ENCODE data around the gene KRT13. TPM values are rescaled to one million over a fixed set of nuclear protein-coding genes. Genes with fewer than 3 reads are reported as not detected.
A peak's percentile ranks its signal among the peaks of the same experiment; 100 is the strongest.

KRT13 gene
- total and polyA plus RNA-seq, 2 experiments from 2014 or later, result 8.1 to 24.8 TPM

DNA sequence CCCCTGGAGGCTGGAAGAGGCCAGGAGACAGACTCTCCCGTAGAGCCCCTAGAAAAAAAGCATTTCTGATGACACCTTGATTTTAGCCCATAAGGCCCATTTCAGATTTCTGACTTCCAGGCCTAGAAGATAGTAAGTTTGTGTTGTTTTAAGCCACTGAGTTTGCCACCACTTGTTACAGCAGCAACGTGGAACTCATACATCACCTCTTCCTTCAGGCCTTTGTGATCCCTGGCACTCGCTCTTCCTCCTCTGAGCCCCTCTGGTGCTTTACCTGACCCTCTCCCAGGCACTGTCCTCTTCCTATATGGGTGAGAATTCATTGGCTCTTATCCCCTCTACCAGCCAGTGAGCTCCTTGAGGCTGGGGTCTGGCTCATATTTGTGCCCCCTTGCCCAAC is 41.4 kb upstream of the KRT13 start:
- no peaks in the 10 kb centered on the region for H3K27me3 ChIP-seq
- no peaks in the 10 kb centered on the region for H4K20me1 ChIP-seq (ENCODE audit: insufficient read depth, poor library complexity, severe bottlenecking)
- no peaks in the 10 kb centered on the region for H3K9me3 ChIP-seq (ENCODE audit: low read depth)
- TF ChIP-seq EZH2phosphoT487 (IDR thresholded peaks at IDR 0.05; ENCODE audit: low read depth, severe bottlenecking, unreplicated experiment), result no peak
- TF ChIP-seq EZH2 (IDR thresholded peaks at IDR 0.05; ENCODE audit: borderline replicate concordance), result no peak
- TF ChIP-seq, protein P1, sequence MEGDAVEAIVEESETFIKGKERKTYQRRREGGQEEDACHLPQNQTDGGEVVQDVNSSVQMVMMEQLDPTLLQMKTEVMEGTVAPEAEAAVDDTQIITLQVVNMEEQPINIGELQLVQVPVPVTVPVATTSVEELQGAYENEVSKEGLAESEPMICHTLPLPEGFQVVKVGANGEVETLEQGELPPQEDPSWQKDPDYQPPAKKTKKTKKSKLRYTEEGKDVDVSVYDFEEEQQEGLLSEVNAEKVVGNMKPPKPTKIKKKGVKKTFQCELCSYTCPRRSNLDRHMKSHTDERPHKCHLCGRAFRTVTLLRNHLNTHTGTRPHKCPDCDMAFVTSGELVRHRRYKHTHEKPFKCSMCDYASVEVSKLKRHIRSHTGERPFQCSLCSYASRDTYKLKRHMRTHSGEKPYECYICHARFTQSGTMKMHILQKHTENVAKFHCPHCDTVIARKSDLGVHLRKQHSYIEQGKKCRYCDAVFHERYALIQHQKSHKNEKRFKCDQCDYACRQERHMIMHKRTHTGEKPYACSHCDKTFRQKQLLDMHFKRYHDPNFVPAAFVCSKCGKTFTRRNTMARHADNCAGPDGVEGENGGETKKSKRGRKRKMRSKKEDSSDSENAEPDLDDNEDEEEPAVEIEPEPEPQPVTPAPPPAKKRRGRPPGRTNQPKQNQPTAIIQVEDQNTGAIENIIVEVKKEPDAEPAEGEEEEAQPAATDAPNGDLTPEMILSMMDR (IDR thresholded peaks at IDR 0.05; ENCODE audit: poor library complexity), result no peak
- H3K79me2 ChIP-seq, result no peaks in the 10 kb centered on the region
- H3K9me2 ChIP-seq (replicated peaks; ENCODE audit: insufficient read depth), result no peaks in the 10 kb centered on the region
- peaks cover 39% of the 10 kb centered on the region for H3K4me1 ChIP-seq (ENCODE audit: insufficient read depth)
- no peak overlapping the region for H3K4me2 ChIP-seq
- H3K27ac ChIP-seq, result no peak overlapping the region
- H3K36me3 ChIP-seq (replicated peaks; ENCODE audit: insufficient read depth, low read depth), result no peaks in the 10 kb centered on the region
- DNase-seq (ENCODE audit: low spot score), result no peak
- no peak overlapping the region for H3K4me3 ChIP-seq
- no peak overlapping the region for H2AFZ ChIP-seq
- WGBS (ENCODE audit: low lambda C conversion rate, missing lambda C conversion rate), result 98% methylated on average over 3 of the region's 3 CpGs

DNA sequence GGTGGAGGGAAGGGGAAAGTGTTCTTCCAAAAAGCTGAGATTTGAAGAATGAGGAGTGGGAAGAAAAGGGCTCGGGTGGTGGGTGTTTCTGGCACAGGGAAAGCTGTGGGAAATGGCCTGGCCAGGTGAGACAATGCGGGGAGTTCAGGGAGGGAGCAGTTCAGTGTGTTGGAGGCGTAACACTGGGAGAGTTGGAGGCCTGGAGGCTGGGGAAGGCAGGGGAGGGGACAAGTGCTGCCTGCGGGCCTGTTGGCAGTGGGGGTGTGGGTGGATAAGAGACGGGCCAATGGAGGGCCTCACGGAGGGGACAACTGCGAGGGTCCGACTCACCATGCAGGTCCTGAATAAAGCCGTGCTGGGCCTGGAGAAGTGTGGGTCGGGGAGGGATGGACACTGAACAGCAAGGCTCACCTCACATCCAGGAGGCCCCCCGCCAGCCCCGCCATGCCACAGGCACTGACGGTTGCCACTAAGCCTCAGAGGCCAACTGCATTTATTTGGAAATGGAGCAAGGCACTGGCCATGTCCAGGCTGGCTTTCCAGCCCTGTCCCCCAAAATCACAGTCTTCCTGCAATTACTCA is 40.5 kb upstream of the KRT13 start:
- no peaks in the 10 kb centered on the region for H3K27me3 ChIP-seq
- no peak overlapping the region for H3K4me3 ChIP-seq
- no peaks in the 10 kb centered on the region for H4K20me1 ChIP-seq (ENCODE audit: insufficient read depth, poor library complexity, severe bottlenecking)
- H3K4me1 ChIP-seq (ENCODE audit: insufficient read depth), result peaks cover 39% of the 10 kb centered on the region
- WGBS (ENCODE audit: low lambda C conversion rate, missing lambda C conversion rate), result 76% methylated on average over 12 of the region's 13 CpGs
- no peaks in the 10 kb centered on the region for H3K9me2 ChIP-seq (replicated peaks; ENCODE audit: insufficient read depth)
- H3K27ac ChIP-seq, result no peak overlapping the region
- no peaks in the 10 kb centered on the region for H3K79me2 ChIP-seq
- H3K4me2 ChIP-seq, result no peak overlapping the region
- H3K36me3 ChIP-seq (replicated peaks; ENCODE audit: insufficient read depth, low read depth), result no peaks in the 10 kb centered on the region
- no peak overlapping the region for H2AFZ ChIP-seq
- no peaks in the 10 kb centered on the region for H3K9me3 ChIP-seq (ENCODE audit: low read depth)
- TF ChIP-seq EZH2phosphoT487 (IDR thresholded peaks at IDR 0.05; ENCODE audit: low read depth, severe bottlenecking, unreplicated experiment) (no peak), EZH2 (IDR thresholded peaks at IDR 0.05; ENCODE audit: borderline replicate concordance) (no peak)
- TF ChIP-seq, protein P1 (IDR thresholded peaks at IDR 0.05; ENCODE audit: poor library complexity), result no peak
- no peak for DNase-seq (ENCODE audit: low spot score)

DNA sequence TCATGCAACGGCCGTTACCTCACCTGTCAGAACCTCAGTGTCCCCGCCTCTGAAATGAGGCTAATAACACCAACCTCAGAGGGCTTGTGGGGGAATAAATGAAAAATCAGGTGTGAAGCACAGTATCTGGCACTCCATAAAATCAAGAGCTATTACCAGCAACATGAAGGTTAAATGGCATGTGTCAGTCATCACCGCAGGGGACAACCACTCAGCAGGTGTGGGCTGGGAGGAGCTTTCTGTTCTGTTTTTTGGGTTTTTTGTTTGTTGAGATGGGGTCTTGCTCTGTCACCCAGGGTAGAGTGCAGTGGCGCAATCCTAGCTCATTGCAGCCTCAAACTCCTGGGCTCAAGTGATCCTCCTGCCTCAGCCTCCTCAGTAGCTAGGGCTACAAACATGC is 39.5 kb upstream of the KRT13 start:
- Histone ChIP-seq H3K36me3 (replicated peaks; ENCODE audit: insufficient read depth, low read depth) (no peaks in the 10 kb centered on the region), H3K4me3 (no peak overlapping the region), H2AFZ (no peak overlapping the region), H3K27me3 (no peaks in the 10 kb centered on the region), H3K79me2 (no peaks in the 10 kb centered on the region), H4K20me1 (ENCODE audit: insufficient read depth, poor library complexity, severe bottlenecking) (no peaks in the 10 kb centered on the region), H3K9me2 (replicated peaks; ENCODE audit: insufficient read depth) (no peaks in the 10 kb centered on the region), H3K9me3 (ENCODE audit: low read depth) (no peaks in the 10 kb centered on the region), H3K4me1 (ENCODE audit: insufficient read depth) (peaks cover 35% of the 10 kb centered on the region), H3K27ac (peak overlapping the region; percentile 79), H3K4me2 (peak overlapping the region; percentile 49)
- no peak for DNase-seq (ENCODE audit: low spot score)
- no peak for TF ChIP-seq EZH2 (IDR thresholded peaks at IDR 0.05; ENCODE audit: borderline replicate concordance)
- no peak for TF ChIP-seq EZH2phosphoT487 (IDR thresholded peaks at IDR 0.05; ENCODE audit: low read depth, severe bottlenecking, unreplicated experiment)
- TF ChIP-seq, protein P1 (IDR thresholded peaks at IDR 0.05; ENCODE audit: poor library complexity), result no peak
- 83% methylated on average over 5 of the region's 5 CpGs for WGBS (ENCODE audit: low lambda C conversion rate, missing lambda C conversion rate)

Measured in hepatocyte (in vitro differentiated cells).